Activated naive CD4-positive, alpha-beta T cell treated with anti-CD3 and anti-CD28 coated beads, Interleukin-2, amount 10 ng/mL, durations not matched to agents 7 days and 5 days (primary cell): ENCODE results near the gene TMPRSS6.

Experiments
- CTCF ChIA-PET: fragments of 350-600 bp; sonication (Branson Sonifier 250); formaldehyde crosslinking; loops from one replicate; lab custom pipeline; 2021; ENCODE audit warnings: antibody characterized with exemption; lab: Charles Lee
- DNase-seq: peaks from one replicate; pipeline ENCODE4 v3.0.0-alpha.2; 2020
- H3K27ac Mint-ChIP-seq: one replicate; pipeline ENCODE4 v1.8.0; 2021; ENCODE audit warnings: mild to moderate bottlenecking, moderate library complexity, mixed read lengths
- H3K27me3 Mint-ChIP-seq: one replicate; pipeline ENCODE4 v1.8.0; 2021; ENCODE audit warnings: mild to moderate bottlenecking, mixed read lengths
- H3K36me3 Mint-ChIP-seq: one replicate; pipeline ENCODE4 v1.8.0; 2021; ENCODE audit warnings: mixed read lengths
- H3K4me1 Mint-ChIP-seq: one replicate; pipeline ENCODE4 v1.8.0; 2021; ENCODE audit warnings: mixed read lengths
- H3K4me3 Mint-ChIP-seq: one replicate; pipeline ENCODE4 v1.8.0; 2021; ENCODE audit warnings: mild to moderate bottlenecking, moderate library complexity, mixed read lengths
- H3K9me3 Mint-ChIP-seq: one replicate; pipeline ENCODE4 v1.8.0; 2021; ENCODE audit warnings: mixed read lengths

Gene TMPRSS6

DNA sequence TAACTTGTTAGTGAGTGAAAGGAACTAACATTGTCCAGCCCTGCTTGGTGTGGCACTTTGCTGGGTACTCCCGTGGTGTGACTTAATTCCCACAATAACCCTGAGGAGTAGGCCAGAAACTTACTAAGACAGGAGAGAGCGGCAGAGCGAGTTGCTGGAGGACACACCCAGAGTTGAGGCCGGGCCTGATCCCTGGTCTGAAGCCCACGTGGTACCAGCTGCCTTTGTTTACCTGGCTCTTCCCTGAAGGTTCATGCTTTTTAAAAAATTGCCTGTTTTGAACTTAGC lies 89.4 kb downstream of the TMPRSS6 start:
- CTCF ChIA-PET, result interaction anchor here (0.6 to 5.3 kb wide), 7 partner anchors 10 to 241 kb away, joined by 3 to 38 read pairs (median 4); no protein-coding TSS in a partner anchor
- H3K27ac Mint-ChIP-seq, result peak overlapping the region; percentile 77
- H3K27me3 Mint-ChIP-seq, result peaks cover 64% of the 10 kb centered on the region
- no peak for DNase-seq
- H3K4me3 Mint-ChIP-seq, result peak overlapping the region; percentile 89
- H3K9me3 Mint-ChIP-seq, result no peaks in the 10 kb centered on the region
- peaks cover 22% of the 10 kb centered on the region for H3K4me1 Mint-ChIP-seq
- H3K36me3 Mint-ChIP-seq, result peaks cover 4% of the 10 kb centered on the region

DNA sequence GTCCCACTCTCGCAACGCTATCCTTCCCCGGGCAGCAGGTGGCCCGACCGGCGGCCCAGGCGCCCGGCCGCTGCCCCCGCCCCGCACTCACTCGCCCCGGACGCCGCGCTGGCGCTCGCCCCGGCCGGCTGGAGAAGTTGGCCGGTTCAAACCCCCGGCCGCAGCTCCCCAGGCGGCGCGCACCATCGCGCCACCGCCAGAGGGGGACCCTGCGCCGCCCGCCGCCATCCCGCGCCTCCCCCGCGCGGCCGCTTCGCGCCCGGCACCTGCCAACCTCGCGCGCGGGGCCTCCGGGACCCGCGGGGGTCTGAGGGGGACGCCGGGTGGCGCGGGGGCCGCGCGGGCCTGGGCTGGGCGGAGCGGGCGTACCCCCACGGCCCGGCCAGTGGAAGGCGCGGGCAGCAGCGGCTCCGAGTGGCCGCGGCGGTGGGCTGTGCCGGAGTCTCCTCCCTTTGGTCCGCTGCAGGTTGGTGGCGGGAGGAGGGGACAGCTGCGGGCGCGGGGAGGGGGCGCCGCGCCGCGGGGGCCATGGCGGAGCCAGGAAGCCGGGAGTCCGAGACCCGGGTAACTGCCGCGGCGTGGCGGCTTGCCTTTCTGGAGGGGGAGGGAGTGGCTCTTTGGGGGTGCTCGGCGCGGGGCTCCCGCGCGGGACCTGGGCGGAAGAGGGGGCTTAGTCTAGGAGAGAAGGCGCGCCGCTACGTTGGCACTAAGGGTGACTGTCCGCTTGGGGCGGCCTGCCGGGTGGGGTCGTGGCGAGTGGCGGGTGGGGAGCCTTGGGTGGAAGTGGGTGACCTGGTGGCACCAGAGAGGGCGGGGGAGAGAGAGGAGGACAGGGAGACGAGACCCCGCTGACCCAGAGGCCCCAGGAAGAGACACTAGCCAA lies 90.0 kb downstream of the TMPRSS6 start, which contains the start of the genes MPST and TST:
Gene MPST (plus strand): TSS at position 434 of the 883 bp plus-strand sequence. CDS start 95 bp downstream, at position 529.
Gene TST (minus strand): TSS at position 139 of the 883 bp plus-strand sequence. CDS start 715 bp downstream, outside the sequence.
- peaks cover 67% of the 10 kb centered on the region for H3K27me3 Mint-ChIP-seq
- CTCF ChIA-PET, result interaction anchor here (0.6 to 5.3 kb wide), 8 partner anchors 9 to 240 kb away, joined by 3 to 38 read pairs (median 4); no protein-coding TSS in a partner anchor
- peak within 1 kb of the TSS; percentile 89 for H3K4me3 Mint-ChIP-seq
- H3K4me1 Mint-ChIP-seq, result peaks cover 22% of the 10 kb centered on the region
- no peaks in the 10 kb centered on the region for H3K9me3 Mint-ChIP-seq
- peak; percentile 66 for DNase-seq
- peaks cover 2% of the 10 kb centered on the region for H3K36me3 Mint-ChIP-seq
- peak within 1 kb of the TSS; percentile 77 for H3K27ac Mint-ChIP-seq

DNA sequence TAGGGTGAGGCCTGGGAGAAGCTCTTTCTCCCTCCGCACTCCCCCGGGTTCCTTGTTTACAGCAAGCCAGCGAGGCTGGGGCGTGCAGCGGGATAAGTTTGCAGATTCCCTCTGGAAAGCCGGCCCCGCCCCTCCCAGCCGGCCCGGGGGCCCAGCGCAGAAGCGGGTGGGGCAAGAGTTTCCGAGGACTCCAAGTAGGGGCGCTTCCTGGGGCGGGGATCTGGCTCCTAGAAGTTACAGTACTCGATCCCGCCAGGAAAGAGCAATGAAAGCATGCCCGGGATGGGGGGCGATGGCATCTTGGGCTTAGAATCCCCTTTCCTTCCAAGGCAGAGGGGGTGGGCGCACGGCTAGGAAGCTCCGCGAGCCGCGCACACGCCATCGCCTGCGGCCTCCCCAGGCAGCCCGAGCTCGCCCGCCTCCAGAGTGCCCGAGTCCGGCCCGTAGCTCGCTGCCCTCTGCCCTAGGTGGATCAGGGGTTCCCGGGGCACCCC lies 90.7 kb downstream of the TMPRSS6 start:
- peaks cover 22% of the 10 kb centered on the region for H3K4me1 Mint-ChIP-seq
- CTCF ChIA-PET, result interaction anchor here (1.2 to 5.3 kb wide), 5 partner anchors 11 to 181 kb away, joined by 4 to 38 read pairs (median 4); no protein-coding TSS in a partner anchor
- H3K27me3 Mint-ChIP-seq, result peaks cover 72% of the 10 kb centered on the region
- H3K27ac Mint-ChIP-seq, result no peak overlapping the region
- peaks cover 2% of the 10 kb centered on the region for H3K36me3 Mint-ChIP-seq
- H3K9me3 Mint-ChIP-seq, result no peaks in the 10 kb centered on the region
- no peak for DNase-seq
- H3K4me3 Mint-ChIP-seq, result peak overlapping the region; percentile 69

DNA sequence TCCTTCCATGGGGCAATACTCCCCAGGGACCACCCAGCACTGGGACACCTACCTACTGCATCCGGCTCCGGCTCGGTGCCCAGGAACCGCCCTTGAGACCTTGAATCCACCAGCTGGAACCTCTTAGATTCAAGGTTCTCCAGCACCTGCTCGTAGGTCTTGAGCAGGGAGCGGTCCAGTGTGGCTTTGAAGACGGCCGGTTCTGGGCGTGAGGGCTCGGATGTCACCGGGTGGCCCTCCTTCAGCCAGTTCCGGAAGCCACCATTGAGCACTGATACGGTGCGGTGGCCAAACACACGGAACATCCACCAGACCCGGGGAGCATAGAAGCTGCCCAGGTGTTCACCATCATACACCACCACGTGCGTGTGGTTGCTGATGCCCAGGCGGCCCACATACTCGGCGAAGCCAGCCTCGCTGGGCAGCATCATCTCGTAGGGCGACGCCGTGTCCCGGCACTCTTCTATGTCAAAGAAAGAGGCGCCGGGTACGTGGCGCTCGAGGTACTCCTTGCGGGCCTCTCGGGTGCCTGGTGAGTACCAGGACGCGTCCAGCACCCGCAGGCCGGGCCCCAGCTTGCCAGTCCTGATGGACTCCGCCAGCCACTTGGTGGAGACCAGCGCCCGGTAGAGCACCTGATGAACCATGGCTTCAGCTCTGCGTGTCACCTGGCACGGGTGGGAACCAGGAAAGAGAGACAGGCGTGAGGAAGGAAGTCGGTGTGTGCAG lies 91.3 kb downstream of the TMPRSS6 start:
- Mint-ChIP-seq H3K4me1 (peaks cover 22% of the 10 kb centered on the region), H3K27me3 (peaks cover 75% of the 10 kb centered on the region), H3K27ac (no peak overlapping the region), H3K9me3 (no peaks in the 10 kb centered on the region), H3K36me3 (peaks cover 2% of the 10 kb centered on the region), H3K4me3 (peak overlapping the region; percentile 69)
- CTCF ChIA-PET, result interaction anchor here (1.0 to 5.3 kb wide), 6 partner anchors 11 to 181 kb away, joined by 3 to 38 read pairs (median 4); no protein-coding TSS in a partner anchor
- no peak for DNase-seq

DNA sequence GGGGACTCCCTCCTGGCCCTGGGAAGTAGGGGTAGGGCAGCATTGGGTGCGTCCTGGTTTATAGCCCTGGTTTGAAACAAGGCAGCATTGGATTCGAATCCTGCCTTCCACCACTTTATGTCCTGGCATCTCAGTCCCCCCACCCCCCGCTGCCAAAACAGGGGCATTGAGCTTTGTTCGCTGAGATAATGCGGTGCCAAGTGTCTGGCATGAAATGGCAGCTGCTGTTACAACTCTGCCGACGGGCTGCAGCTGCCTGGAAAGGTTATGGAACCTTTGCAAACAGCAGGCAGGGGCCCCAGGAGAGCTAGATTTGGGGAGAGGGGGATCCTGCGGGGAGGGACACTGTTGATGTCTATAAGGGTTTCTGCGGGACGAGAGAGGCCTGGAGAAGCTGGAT lies 92.2 kb downstream of the TMPRSS6 start:
- H3K4me1 Mint-ChIP-seq, result peaks cover 22% of the 10 kb centered on the region
- CTCF ChIA-PET, result interaction anchor here (0.5 to 5.3 kb wide), 4 partner anchors 14 to 164 kb away, joined by 3 to 38 read pairs (median 4); no protein-coding TSS in a partner anchor
- DNase-seq, result no peak
- H3K27ac Mint-ChIP-seq, result no peak overlapping the region
- peaks cover 75% of the 10 kb centered on the region for H3K27me3 Mint-ChIP-seq
- H3K4me3 Mint-ChIP-seq, result peak overlapping the region; percentile 18
- peaks cover 2% of the 10 kb centered on the region for H3K36me3 Mint-ChIP-seq
- no peaks in the 10 kb centered on the region for H3K9me3 Mint-ChIP-seq

DNA sequence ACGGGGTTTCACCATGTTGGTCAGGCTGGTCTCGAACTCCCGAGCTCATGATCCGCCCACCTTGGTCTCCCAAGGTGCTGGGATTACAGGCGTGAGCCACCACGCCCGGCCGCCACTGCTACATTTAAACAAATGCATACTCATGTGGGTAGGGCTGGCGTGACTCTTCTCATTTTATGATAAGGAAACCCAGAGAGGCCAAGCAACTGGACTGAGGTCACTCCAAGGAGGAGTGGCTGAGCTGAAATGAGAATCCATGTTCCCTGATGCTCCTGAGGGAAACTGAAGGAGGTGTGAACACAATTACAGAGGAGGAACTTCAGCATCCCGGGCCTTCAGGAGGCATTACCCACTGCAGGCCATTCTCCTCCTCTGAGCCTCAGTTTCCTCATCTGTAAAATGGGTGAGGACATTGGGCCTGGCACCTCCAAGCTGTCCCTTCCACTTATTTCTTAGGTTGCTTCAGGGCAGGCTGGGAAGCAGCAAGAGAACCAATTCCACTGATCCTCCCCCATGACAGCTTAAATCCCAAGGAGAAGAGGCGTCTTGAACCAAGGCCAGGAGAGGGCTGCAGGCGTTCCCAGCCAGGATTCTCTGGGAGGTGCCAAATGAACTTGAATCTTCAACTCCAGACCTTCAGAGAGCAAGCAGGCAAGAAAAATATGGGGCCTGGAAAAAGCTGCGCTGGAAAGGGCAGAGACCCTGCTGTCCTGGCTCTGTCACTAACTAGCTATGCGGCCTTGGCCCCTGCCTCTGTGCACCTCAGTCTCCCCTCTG lies 93.2 kb downstream of the TMPRSS6 start:
- no peak for DNase-seq
- H3K4me3 Mint-ChIP-seq, result no peak overlapping the region
- CTCF ChIA-PET, result interaction anchor here (0.8 to 1.3 kb wide), 4 partner anchors 15 to 472 kb away, joined by 3 to 4 read pairs (median 4); no protein-coding TSS in a partner anchor
- H3K36me3 Mint-ChIP-seq, result peaks cover 2% of the 10 kb centered on the region
- H3K27me3 Mint-ChIP-seq, result peaks cover 69% of the 10 kb centered on the region
- no peak overlapping the region for H3K27ac Mint-ChIP-seq
- H3K4me1 Mint-ChIP-seq, result peaks cover 17% of the 10 kb centered on the region
- no peaks in the 10 kb centered on the region for H3K9me3 Mint-ChIP-seq

DNA sequence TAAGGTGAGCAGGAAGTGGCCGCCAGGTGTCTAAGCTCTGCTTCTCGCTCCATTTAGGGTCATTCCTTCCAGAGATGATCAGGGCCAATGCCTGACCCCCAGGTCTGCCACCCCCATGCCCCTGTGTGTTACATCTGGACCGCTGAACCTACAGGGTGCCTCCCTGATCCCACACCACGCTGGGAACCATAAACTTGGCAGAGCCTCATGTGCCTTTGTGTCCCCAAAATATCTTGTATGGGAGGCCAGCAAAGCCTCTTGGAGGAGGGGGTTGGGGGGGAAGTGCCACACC lies 94.0 kb downstream of the TMPRSS6 start:
- CTCF ChIA-PET, result interaction anchor here (1.3 kb wide), 1 partner anchor 38 kb away, joined by 3 read pairs; no protein-coding TSS in a partner anchor
- Mint-ChIP-seq H3K27me3 (peaks cover 69% of the 10 kb centered on the region), H3K27ac (no peak overlapping the region)

More for the DNA sequence above, 94.0 kb downstream of the TMPRSS6 start:
- Mint-ChIP-seq H3K9me3 (no peaks in the 10 kb centered on the region), H3K4me1 (peaks cover 13% of the 10 kb centered on the region), H3K4me3 (no peak overlapping the region), H3K36me3 (peaks cover 2% of the 10 kb centered on the region)
- DNase-seq, result no peak
